Measurements from ENCODE around the gene SAPCD2.

SAPCD2 gene

DNA sequence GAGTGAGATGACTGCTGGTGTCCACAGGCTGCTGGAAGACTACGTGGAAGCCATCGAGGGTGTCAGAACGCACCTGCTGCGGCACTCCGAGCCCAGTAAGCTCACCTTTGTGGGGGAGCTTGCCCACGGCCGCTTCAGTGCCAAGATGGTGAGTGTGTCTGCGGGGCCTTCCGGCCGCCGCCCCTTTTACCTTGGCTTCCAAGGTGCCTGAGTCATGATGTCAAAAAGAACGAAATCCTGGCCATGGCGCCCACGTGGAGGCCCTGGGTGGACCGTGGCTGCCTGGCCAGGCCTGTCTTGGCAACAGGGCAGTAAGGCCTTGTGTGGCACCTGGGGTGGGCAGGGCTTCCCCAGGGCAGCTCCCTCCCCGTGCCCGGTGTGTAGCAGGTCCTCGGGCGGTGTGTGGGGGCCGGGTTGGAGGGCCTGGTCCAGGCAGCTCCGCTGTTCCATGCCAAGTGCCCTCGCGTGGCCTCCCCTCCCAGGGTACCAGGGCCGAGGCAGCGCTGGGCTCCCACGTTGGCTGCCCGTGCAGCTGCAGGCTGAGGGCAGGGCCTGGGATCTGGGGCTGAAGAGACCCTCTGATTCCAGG lies 36.4 kb upstream of the SAPCD2 start:
- DNase-seq (ENCODE audit: low read depth), result no peak
- TF ChIP-seq, protein P1, sequence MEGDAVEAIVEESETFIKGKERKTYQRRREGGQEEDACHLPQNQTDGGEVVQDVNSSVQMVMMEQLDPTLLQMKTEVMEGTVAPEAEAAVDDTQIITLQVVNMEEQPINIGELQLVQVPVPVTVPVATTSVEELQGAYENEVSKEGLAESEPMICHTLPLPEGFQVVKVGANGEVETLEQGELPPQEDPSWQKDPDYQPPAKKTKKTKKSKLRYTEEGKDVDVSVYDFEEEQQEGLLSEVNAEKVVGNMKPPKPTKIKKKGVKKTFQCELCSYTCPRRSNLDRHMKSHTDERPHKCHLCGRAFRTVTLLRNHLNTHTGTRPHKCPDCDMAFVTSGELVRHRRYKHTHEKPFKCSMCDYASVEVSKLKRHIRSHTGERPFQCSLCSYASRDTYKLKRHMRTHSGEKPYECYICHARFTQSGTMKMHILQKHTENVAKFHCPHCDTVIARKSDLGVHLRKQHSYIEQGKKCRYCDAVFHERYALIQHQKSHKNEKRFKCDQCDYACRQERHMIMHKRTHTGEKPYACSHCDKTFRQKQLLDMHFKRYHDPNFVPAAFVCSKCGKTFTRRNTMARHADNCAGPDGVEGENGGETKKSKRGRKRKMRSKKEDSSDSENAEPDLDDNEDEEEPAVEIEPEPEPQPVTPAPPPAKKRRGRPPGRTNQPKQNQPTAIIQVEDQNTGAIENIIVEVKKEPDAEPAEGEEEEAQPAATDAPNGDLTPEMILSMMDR (IDR thresholded peaks at IDR 0.05; ENCODE audit: control insufficient read depth, extremely low read depth, insufficient read depth), result no peak
- H3K4me3 ChIP-seq (ENCODE audit: low read depth, low read length), result no peak overlapping the region

DNA sequence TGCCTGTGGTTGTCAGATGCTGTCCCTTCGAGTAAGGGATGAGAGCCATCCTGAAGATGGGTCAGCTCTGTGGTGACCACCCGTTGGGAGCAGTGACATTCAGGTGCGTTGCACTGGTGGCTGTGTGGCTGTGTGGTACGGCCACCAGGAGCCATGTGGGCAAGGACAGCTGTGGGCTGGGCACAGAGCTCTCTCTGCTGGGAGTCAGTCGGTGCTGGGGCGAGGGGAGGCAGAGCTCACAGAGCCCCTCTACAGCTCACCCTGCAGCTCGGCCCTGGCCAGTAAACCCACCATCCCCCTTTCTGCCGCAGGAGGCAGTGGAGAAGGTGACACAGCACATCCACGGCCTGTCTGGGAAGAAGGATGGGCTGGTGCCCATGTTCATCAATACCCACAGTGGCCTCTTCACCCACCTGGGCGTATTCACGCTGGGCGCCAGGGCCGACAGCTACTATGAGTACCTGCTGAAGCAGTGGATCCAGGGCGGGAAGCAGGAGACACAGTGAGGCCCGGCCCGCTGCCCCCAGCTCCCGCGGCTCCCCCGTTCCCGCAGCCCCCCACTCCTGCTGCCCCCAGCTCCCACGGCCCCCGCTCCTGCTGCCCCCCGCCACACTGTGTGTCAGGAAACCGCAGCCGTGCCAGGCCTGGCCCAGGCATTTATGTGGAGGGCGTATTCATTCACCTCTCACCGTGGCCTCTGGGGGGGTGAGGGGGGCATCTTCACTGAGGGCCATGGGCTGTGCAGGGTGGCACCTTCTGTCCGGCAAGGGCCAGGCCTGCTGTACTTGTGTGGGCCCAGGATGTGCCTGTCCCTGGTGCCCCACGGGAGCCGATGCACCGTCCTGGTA lies 35.7 kb upstream of the SAPCD2 start:
- DNase-seq (ENCODE audit: low read depth), result no peak
- H3K4me3 ChIP-seq (ENCODE audit: low read depth, low read length), result no peak overlapping the region
- TF ChIP-seq, protein P1 (IDR thresholded peaks at IDR 0.05; ENCODE audit: control insufficient read depth, extremely low read depth, insufficient read depth), result no peak

DNA sequence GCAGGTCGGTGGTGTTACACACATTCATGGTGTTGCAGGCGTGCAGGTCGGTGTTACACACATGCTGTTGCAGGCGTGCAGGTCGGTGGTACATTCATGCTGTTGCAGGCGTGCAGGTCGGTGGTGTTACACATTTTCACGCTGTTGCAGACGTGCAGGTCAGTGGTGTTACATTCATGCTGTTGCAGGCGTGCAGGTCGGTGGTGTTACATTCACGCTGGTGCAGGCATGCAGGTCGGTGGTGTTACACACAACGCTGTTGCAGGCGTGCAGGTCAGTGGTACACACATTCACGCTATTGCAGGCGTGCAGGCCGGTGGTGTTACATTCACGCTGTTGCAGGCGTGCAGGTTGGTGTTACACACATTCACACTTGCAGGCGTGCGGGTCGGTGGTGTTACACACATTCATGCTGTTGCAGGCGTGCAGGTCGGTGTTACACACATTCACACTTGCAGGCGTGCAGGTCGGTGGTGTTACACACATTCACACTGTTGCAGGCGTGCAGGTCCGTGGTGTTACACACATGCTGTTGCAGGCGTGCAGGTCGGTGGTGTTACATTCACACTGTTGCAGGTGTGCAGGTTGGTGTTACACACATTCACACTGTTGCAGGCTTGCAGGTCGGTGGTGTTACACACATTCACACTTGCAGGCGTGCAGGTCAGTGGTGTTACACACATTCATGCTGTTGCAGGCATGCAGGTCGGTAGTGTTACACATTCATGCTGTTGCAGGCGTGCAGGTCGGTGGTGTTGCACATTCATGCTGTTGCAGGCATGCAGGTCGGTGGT lies 33.0 kb upstream of the SAPCD2 start:
- TF ChIP-seq, protein P1 (IDR thresholded peaks at IDR 0.05; ENCODE audit: control insufficient read depth, extremely low read depth, insufficient read depth), result no peak
- no peak overlapping the region for H3K4me3 ChIP-seq (ENCODE audit: low read depth, low read length)
- no peak for DNase-seq (ENCODE audit: low read depth)

DNA sequence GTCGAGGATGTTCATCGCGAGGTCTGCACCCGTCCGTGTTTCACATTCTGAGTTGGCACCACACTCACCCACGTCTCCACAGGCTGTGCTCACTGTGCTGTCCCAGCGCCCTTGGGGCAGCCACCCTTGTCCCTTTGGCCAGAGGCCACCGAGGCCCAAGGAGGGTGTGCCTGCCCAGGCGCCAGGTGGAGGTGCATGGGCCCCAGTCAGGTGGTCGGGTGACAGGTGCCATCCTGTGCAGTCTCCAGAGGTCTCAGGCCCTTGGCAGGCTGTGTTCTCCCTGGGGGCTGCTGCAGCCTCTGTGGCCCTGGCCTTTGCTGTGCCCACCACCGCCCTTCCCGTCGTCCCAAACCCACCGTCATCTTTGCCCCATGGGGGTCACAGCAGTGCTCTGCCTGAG lies 28.9 kb upstream of the SAPCD2 start:
- TF ChIP-seq, protein P1 (IDR thresholded peaks at IDR 0.05; ENCODE audit: control insufficient read depth, extremely low read depth, insufficient read depth), result no peak
- no peak overlapping the region for H3K4me3 ChIP-seq (ENCODE audit: low read depth, low read length)
- no peak for DNase-seq (ENCODE audit: low read depth)

DNA sequence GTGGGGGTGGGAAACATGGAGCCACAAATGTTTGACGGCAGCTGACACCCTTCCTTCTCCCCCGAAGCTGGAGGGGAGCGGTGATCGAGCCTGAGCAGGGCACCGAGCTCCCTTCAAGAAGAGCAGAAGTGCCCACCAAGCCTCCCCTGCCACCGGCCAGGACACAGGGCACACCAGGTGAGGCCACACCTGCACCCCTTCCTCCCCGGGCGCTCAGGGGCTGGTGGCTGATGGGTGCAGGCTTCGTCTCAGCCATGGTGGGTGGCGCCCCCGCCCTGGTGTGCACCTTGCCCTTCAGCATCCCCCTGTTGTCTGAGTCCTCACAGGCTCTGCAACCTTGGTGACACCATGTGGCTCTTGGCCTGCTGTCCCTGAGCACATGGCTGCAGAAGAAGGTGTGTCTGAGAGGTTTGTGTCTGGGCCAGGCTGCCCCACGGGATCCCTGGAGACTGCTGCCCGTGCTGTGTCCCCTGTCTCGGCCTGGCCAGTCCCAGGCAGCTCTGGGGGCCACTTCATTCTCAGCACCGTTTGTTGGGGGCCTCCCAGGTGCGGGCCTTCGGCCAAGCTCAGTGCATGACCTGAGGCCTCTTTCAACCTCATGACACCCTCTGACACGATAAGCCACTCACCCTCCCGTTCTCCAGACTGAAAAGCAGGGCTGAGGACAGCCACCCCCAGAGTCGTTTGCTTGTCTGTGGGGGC lies 27.6 kb upstream of the SAPCD2 start:
- H3K4me3 ChIP-seq (ENCODE audit: low read depth, low read length), result no peak overlapping the region
- TF ChIP-seq, protein P1 (IDR thresholded peaks at IDR 0.05; ENCODE audit: control insufficient read depth, extremely low read depth, insufficient read depth), result no peak
- DNase-seq (ENCODE audit: low read depth), result no peak

DNA sequence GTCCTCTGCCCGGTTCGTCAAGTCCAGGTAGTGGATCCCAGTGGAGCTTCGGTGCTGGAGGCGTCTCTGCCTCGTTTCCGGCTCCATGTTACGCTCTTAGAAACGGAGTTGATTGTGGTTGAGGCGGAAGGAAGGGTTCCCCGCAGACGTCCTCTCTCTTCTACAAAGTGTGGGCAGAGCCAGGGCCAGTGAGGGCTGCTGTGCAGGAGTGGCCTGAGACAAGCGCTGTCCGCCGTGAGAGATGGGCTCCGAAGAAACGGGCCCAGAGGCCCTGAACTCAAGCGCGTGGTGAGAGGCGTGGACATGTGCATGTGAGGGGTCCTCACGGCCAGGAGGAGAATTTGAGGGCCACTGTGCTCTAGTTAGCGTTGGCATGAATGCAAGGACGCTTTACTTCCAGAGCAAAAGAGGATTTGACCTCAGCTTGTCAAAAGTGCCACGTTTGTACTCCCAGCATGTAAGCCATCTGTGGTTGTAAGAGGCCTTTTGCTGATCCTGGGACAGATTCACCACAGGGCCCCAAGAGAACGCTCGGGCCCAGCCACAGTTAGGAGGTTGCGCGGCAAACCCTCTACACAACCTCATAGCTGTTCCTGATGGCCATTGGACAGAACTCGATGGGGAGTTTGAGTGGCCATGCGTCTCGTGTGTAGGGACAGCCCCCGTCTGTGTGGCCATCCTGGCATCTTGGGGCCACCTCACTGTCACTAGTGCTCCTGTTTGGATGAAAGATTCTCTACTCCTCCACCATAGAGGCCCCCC lies 26.6 kb upstream of the SAPCD2 start:
- no peak overlapping the region for H3K4me3 ChIP-seq (ENCODE audit: low read depth, low read length)
- DNase-seq (ENCODE audit: low read depth), result no peak
- TF ChIP-seq, protein P1 (IDR thresholded peaks at IDR 0.05; ENCODE audit: control insufficient read depth, extremely low read depth, insufficient read depth), result no peak
